ENCODE measurements around the gene ID2. TPM values are rescaled to one million over a fixed set of nuclear protein-coding genes. Genes with fewer than 3 reads are reported as not detected.

The ID2 gene
- total RNA-seq, 1 experiment from 2014 or later = 209 TPM

DNA sequence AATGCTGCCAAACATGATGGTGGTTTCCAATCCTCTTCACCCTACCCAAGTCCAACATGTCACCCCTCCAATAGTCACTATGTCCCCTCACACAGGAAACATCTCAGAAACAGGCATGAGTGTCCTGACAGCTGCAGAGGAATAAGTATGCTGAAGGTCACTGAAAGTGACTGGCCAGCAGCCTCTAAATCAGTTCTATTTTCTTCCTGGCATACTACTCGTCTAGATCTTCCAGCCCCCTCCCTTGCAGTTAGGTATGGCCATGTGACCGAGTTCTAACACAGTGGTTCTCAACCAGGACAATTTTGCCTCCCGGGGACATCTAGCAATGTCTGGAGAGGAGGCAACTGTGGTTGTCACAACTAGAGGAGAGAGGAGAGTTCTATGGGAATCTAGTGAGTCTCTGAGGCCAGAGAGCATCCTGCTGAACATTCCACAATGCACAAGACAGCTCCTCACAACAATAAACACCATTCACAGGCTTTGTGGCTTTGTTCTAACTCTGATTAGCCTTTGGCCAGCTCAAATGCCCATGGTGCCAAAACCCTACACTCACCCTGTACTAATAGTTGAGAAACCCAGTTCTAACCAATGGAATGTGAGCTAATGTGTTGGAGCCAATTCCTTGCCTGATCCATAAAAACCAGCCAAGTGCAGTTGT is 12.6 kb upstream of the ID2 start:
- Histone ChIP-seq H3K4me1 (replicated peaks) (no peaks in the 10 kb centered on the region), H3K27me3 (replicated peaks) (no peaks in the 10 kb centered on the region), H3K27ac (no peak overlapping the region), H3K36me3 (no peaks in the 10 kb centered on the region), H3K4me3 (no peak overlapping the region), H3K9me3 (replicated peaks) (peaks cover 6% of the 10 kb centered on the region)
- DNase-seq (ENCODE audit: low read depth in 1 of 2, low spot score in 2 of 2) = no peak

DNA sequence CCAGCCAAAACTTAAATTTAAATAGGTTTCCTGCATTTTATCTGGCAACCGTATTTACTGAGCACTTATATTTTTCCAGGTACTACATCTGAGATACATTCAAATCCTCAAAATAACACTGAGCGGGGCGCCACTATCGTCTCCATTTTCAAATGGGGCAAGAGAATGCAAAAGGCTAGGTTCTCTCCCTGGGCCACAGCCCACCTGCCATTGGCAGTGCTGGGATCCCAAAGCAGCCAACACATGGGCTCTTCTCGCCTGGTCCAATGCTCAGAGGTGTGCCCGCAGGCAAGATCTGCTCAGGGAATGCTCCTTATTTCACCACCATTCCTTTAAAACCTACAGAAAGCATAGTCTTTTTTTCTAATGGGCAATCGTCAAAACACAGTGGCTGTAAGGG is 11.3 kb upstream of the ID2 start:
- Histone ChIP-seq H3K4me3 (no peak overlapping the region), H3K36me3 (no peaks in the 10 kb centered on the region), H3K27me3 (replicated peaks) (no peaks in the 10 kb centered on the region), H3K27ac (no peak overlapping the region), H3K9me3 (replicated peaks) (peaks cover 11% of the 10 kb centered on the region), H3K4me1 (replicated peaks) (no peaks in the 10 kb centered on the region)
- no peak for DNase-seq (ENCODE audit: low read depth in 1 of 2, low spot score in 2 of 2)

DNA sequence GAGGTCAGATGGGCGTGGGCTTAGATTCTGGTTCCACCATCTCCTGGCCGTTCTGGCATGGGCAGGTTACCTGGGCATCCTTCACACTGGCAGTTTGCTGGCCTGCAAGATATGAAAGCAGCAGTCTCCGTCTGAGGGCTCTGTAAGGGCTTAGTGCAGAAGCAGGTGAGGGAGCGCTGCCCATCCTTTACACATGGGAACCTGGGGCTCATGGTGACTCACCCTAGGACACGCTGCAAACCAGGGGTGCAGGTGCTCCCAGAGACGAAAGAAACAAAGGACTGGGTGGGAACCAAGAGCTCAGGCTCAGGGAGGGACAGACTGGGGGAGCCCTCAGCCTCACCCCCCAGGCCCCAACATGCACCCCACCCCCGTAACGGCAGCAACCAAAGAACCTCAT is 10.7 kb upstream of the ID2 start:
- Histone ChIP-seq H3K36me3 (no peaks in the 10 kb centered on the region), H3K4me1 (replicated peaks) (peaks cover 3% of the 10 kb centered on the region), H3K27me3 (replicated peaks) (no peaks in the 10 kb centered on the region), H3K27ac (no peak overlapping the region), H3K4me3 (no peak overlapping the region), H3K9me3 (replicated peaks) (peaks cover 11% of the 10 kb centered on the region)
- no peak for DNase-seq (ENCODE audit: low read depth in 1 of 2, low spot score in 2 of 2)

DNA sequence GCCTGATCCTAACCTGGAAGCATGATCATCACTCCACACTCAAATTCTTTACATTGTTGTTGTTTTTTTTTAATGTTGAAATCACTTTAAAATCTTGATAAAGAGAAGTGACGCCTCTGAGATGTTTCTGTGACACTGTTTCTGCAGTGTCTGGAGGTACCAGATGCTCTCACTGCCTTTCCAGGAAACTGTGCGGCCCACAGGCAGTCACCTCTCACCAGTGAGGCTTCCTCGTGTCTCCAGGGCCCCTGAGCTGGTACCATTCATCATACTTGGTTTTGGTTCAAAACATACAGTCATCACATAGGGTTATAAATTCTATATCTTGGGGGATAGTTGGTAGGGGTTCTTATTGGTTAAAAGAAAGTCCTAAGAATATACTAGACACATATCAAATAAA is 10.1 kb upstream of the ID2 start:
- Histone ChIP-seq H3K27ac (no peak overlapping the region), H3K27me3 (replicated peaks) (no peaks in the 10 kb centered on the region), H3K4me1 (replicated peaks) (peaks cover 9% of the 10 kb centered on the region), H3K9me3 (replicated peaks) (peaks cover 11% of the 10 kb centered on the region), H3K36me3 (no peaks in the 10 kb centered on the region), H3K4me3 (no peak overlapping the region)
- DNase-seq (ENCODE audit: low read depth in 1 of 2, low spot score in 2 of 2) = no peak

DNA sequence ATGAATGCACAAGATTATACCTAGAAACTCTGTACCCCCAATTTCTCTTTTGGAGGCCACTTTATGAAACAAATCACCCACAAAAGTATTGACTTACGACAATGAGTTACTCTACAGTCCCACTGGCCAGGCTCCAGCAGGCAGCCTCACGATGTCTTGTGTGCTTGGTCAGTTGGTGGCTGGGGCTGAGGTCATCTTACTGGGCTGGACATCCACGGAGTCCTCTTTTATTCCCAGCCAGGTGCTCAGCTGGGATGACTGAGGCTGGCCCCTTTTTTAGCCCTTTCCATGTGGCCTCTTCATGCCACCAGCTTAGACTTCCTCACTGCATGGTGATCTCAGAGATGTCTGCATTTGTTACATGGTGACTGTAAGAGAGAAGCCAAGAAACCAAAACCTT is 8.9 kb upstream of the ID2 start:
- peaks cover 11% of the 10 kb centered on the region for H3K9me3 ChIP-seq (replicated peaks)
- peaks cover 19% of the 10 kb centered on the region for H3K4me1 ChIP-seq (replicated peaks)
- no peaks in the 10 kb centered on the region for H3K27me3 ChIP-seq (replicated peaks)
- no peak overlapping the region for H3K27ac ChIP-seq
- DNase-seq (ENCODE audit: low read depth in 1 of 2, low spot score in 2 of 2) = no peak
- H3K36me3 ChIP-seq = no peaks in the 10 kb centered on the region
- H3K4me3 ChIP-seq = no peak overlapping the region

DNA sequence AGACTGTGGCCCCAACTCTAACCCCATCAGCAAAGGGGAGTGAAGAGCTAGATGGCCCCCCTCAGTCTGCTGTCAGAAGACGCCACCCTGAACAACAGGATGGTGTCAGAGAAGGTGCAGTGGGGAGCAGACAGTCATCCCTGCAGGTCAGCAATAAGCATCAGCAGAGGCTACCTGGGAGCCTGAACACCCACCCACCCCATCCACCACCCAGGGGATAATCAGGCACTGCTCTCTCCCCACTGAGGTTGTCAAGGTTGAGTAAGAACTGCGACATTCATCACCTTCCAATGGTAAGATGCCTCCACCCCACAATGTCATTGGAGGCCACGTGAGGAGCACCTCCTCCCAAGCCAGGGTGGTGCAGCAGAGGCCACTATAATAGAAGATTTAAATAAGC is 8.5 kb upstream of the ID2 start:
- Histone ChIP-seq H3K9me3 (replicated peaks) (peaks cover 11% of the 10 kb centered on the region), H3K36me3 (no peaks in the 10 kb centered on the region), H3K27ac (no peak overlapping the region), H3K4me1 (replicated peaks) (peaks cover 23% of the 10 kb centered on the region), H3K4me3 (no peak overlapping the region), H3K27me3 (replicated peaks) (no peaks in the 10 kb centered on the region)
- no peak for DNase-seq (ENCODE audit: low read depth in 1 of 2, low spot score in 2 of 2)

DNA sequence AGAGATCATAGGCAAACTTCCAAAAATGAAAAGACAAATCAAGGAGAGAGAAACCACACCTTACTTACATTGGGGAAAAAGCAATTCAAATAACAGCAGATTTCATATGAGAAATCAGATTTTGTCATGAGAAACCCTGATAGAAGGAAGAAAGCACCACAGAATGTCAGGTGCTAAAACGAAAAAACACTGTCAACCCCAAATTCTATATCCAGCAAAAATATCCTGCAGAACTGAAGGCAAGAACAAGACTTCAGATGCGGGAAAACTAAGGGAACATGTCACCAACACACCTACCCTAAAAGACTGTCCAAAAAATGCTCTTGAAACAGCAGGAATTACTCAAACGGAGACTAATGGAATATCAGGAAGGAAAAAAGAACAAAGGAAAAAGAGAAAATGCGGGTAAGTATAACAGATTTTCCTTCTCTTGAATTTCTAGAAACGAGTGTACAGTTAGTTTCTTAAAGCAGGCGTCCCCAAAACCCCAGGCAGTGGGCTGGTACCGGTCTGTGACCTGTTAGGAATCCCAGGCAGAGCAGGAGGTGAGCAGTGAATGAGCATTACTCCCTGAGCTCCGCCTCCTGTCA is 7.3 kb upstream of the ID2 start:
- Histone ChIP-seq H3K9me3 (replicated peaks) (peaks cover 11% of the 10 kb centered on the region), H3K36me3 (no peaks in the 10 kb centered on the region), H3K27me3 (replicated peaks) (no peaks in the 10 kb centered on the region), H3K4me3 (no peak overlapping the region), H3K27ac (no peak overlapping the region), H3K4me1 (replicated peaks) (peaks cover 28% of the 10 kb centered on the region)
- no peak for DNase-seq (ENCODE audit: low read depth in 1 of 2, low spot score in 2 of 2)

DNA sequence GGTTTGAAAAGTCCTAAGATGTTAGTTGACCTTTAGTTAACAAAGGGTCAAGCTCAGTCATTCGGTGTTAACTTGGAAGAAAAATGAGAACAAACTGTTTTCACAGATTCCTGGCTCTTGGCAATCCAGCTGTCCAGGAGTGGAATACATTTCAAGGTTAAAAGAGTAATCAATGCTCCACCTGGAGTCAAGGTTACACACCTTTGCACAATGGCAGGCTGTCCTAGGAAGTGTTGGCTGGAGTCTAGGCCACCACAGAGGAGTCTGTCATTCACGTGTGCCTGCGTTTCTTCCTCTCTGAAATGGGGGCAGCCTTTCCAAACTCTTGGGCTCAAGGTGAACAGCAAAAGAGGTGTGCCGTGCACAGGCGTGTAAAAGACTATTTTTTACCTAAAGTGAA is 6.3 kb upstream of the ID2 start:
- Histone ChIP-seq H3K4me3 (no peak overlapping the region), H3K27ac (no peak overlapping the region), H3K36me3 (no peaks in the 10 kb centered on the region), H3K9me3 (replicated peaks) (peaks cover 11% of the 10 kb centered on the region), H3K4me1 (replicated peaks) (peaks cover 38% of the 10 kb centered on the region), H3K27me3 (replicated peaks) (no peaks in the 10 kb centered on the region)
- no peak for DNase-seq (ENCODE audit: low read depth in 1 of 2, low spot score in 2 of 2)

DNA sequence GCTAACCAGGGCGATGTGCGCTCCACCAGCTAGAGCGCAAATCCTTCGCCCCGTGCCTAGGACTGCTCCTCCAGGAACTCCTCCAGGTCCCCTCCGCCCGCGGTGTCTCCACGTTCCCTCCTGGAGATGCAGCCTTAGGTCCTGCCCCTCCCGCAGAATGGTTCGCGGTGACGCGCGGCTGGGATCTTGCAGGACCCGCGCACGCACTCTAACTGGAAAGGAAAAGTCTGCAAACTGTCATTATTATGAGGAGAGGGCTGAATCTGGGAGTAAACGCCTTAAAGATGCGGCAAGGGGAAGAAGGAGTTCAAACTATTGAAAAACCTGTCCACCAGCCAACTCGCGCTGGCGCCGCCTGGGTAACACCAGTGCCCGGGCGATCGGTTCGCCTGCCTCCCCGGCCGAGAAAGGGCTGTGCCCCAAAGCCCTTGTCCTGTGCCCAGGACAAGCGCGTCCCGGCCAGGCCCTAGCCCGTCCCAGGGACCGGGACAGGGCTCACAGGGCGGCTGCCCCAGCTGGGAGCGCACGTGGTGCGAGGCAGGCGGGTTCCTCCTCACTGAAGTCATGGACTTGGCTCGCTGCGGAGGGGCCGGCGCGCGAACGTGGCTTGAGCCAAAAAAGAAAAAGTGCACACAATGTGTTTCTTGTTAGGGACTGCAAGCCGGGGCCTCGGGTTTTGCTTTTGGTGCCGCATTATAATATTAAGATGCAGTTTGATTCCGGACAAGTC is 5.5 kb upstream of the ID2 start:
- Histone ChIP-seq H3K4me1 (replicated peaks) (peaks cover 42% of the 10 kb centered on the region), H3K4me3 (peak overlapping the region; percentile 52), H3K36me3 (no peaks in the 10 kb centered on the region), H3K27ac (peak overlapping the region; percentile 97), H3K9me3 (replicated peaks) (peaks cover 11% of the 10 kb centered on the region), H3K27me3 (replicated peaks) (no peaks in the 10 kb centered on the region)
- DNase-seq (ENCODE audit: low read depth in 1 of 2, low spot score in 2 of 2) = peak; percentile 62 to 67

DNA sequence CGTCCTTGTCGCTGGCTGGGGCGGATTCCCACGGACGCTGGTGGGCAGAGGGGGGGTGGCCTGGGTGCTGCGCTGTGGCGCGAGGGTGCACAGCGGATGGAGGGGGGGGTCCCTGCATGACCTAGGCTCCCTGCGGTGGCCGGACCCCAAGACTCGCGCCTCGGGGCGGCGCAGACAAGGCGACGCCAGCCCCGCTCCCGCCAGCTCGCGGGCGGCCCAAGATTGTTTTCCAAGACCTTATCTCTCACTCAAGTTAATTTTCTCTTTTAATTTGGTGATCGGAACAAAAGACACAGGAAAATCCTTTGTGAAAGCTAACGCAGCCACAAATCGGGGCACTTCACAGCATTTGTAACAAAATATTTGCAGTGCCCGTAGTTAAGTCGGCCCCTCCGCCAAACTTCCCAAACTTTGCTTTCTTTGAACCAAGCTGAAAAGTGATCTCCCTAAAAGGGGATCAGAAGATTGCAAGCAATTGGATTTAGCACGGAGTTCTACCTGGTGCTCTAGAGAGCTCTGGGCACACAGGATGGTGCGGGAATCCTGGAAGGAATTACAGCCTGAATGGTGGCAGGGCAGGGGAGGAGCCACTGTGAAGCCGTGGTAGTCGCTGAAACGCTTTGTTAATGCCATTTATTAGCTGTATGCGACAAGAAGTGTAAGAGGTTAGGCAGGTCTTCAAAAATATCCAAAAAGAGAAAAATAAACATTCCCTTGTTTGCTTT is 4.8 kb upstream of the ID2 start:
- H3K27ac ChIP-seq = peak overlapping the region; percentile 97
- no peaks in the 10 kb centered on the region for H3K36me3 ChIP-seq
- H3K27me3 ChIP-seq (replicated peaks) = no peaks in the 10 kb centered on the region
- H3K4me3 ChIP-seq = peak overlapping the region; percentile 52
- peak in 1 of 2 experiments; percentile 71 for DNase-seq (ENCODE audit: low read depth in 1 of 2, low spot score in 2 of 2)
- H3K9me3 ChIP-seq (replicated peaks) = peaks cover 11% of the 10 kb centered on the region
- peaks cover 42% of the 10 kb centered on the region for H3K4me1 ChIP-seq (replicated peaks)

DNA sequence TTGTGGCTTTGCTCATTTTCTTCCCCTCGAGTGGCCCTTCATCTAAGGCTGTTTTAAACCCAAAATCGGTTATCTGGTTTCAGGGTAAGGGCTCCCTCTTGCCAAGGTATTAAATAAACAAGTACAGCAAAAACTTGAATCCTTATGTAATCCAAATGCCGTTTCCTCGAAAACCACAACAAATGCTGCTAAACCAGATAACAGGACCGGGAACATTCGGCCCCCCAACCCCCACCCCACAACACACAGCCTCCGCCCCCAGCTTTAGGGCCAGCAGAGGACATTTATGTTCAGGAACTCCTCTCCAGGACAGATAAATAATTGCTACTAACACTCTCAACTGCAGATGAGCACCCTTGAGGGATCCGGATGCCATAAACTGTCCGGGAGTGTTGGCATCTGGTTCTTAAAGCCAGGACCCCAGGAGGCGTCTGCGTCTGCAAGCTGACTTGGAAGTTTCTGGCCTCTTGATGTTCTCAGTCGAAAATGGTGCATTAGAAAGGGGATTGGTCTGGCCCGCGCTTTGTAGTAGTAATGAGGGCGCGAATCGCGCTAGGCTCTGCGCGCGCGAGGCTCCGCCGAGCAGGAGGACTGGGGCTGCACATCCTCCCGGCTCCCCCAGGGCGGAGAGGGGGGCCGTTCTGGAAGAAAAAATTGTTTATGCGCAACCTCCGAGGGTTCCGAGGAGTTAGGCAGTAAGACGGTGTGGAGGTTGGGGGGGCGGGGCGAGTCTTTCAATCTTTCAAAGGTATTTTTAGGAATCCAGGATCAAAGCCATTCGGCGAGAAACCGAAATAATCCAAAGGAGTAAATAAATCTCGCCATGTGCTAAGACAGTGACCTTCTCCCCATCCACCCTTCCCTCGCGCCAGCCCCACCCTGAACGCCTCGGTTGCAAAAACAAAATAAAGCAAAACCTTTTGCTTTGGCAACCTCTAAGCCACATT is 3.9 kb upstream of the ID2 start:
- Histone ChIP-seq H3K36me3 (peaks cover 7% of the 10 kb centered on the region), H3K9me3 (replicated peaks) (peaks cover 11% of the 10 kb centered on the region), H3K4me3 (peak overlapping the region; percentile 52), H3K27me3 (replicated peaks) (no peaks in the 10 kb centered on the region), H3K4me1 (replicated peaks) (peaks cover 42% of the 10 kb centered on the region), H3K27ac (peak overlapping the region; percentile 97)
- DNase-seq (ENCODE audit: low read depth in 1 of 2, low spot score in 2 of 2) = peak; percentile 61 to 73

DNA sequence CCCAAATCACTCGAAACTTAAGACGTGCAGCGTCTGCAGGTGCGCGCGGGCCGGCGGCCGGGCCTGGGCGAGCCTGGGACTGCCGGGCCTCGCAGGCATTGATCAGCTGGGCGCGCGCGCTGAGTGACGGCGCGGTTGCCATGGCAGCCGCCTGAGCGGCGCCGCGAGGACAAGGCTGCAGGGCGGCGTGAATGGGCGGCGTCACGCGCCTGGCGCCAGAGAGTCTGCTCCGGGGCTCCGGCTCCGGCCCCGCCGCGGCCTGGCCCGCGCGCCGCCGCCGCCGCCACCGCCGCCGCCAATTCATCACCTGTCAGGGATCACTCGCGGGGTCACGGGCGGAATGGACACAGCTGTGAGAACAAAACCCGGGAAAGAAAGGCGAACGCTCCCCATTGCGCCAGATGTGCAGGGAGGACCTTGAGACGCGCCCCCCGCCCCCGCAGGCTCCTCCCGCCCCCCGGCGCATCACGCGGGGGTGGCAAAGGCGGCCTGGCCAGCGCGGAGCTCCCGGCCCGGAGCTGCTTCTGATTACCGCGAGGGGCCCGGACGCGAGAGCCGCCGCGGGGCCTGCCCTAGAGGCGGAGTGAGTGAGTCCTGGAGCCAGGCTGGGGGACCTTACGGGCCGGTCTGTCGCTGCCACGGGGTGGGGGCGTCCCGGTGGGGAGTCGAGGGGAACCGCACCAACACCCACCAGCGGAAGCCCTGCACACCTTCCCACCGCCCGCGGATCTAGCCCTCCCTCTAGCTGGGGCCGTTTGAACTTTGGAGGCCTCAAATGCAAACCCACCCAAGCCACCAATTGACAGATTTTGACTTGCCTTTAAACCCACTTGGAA is 2.9 kb upstream of the ID2 start:
- Histone ChIP-seq H3K27ac (peak overlapping the region; percentile 97), H3K4me3 (peak overlapping the region; percentile 52), H3K27me3 (replicated peaks) (no peaks in the 10 kb centered on the region), H3K36me3 (peaks cover 18% of the 10 kb centered on the region), H3K4me1 (replicated peaks) (peaks cover 42% of the 10 kb centered on the region), H3K9me3 (replicated peaks) (peaks cover 9% of the 10 kb centered on the region)
- peak; percentile 77 to 94 for DNase-seq (ENCODE audit: low read depth in 1 of 2, low spot score in 2 of 2)

Measured in SJSA1 (cell line).